ENCODE data around the gene CHRNB2.

The CHRNB2 gene

GRCh38 chr1:154553056-154554030 is 14.2 kb upstream of the CHRNB2 start:
- DNase-seq (ENCODE audit: low read depth, low spot score) = no peak

DNA sequence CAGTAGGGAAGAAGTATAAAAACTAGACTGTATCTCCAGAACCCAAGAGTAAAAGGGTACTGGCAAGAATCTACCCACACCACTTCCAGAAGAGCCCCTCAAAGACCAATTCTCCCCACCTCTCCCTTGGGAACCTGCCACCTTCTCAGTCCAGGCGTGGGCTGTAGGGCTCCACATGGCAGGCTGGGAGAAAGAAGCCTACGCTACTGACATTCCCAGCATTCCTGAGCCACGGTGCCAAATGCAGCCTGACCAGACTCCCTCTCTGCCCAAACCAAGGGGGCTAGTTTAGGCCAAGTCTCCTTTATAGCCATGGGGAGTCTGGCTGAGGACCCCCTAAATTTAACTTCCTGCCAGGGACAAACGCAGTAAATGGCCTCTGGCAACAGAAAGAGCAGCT is 11.2 kb upstream of the CHRNB2 start:
- DNase-seq (ENCODE audit: low read depth, low spot score) = no peak

GRCh38 chr1:154557248-154557938 is 10.2 kb upstream of the CHRNB2 start:
- no peak for DNase-seq (ENCODE audit: low read depth, low spot score)

GRCh38 chr1:154557939-154558719 is 9.4 kb upstream of the CHRNB2 start, which contains the start of gene UBE2Q1:
Gene UBE2Q1 (minus strand): TSS chr1:154558662. CDS start chr1:154558553, 109 bp downstream.
- no peak for DNase-seq (ENCODE audit: low read depth, low spot score)

DNA sequence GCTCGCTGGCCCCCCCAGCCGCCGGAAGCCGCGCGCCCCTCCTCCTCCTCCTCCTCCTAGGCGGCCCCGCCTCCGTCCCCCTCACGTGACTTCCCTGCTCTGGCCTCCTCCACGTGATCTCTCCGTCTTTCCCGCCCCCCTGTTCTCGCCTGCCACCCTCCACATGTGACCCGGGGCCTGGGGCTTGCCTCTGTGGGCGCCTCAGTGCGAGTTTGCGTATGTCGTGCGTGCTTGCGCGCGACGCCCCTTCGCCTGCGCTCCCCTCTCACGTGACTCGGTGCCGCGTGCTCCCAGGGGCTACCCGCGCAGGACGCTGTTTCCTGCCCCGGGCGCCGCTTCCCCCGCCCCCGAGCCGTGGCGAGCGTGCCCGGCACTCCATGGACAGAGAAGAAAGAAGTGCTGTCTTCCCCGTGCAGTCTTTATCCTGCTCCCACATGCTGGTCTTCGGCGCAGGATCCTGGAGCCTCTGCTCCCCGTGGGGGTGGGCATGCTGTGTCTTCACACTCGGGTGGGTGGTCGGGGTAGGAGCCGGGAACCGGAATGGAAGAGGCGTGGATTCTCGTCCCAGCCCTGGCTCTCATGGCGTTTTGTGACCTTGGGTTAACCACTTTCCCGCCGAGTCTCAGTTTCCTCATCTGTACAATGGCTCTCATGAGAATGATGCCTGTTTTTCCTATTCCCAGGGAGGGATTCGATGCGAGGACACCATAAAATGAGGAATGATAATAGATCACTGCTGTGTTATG is 8.7 kb upstream of the CHRNB2 start:
- DNase-seq (ENCODE audit: low read depth, low spot score) = peak; percentile 98

- DNase-seq (ENCODE audit: low read depth, low spot score) = peak; percentile 69
These were observed 8.0 kb upstream of the CHRNB2 start for GRCh38 chr1:154559466-154560044.

DNA sequence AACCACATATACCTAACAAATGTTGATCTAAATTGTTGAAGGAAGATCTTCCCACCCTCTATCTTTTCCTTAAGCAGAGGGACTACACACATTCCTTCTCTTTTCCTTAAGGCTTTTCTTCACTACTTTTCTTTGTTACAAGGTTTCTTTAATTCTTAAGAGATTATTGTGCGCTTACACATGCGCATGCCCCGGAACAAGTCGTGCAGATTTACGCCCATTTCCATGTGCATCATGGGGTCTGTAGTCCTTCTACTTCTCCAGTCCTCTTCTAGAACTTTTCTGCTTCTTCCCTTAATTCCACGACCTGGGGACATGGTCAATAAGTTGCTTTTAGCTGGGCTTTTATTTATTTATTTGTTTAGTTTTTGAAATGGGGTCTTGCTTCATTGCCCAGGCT is 1.7 kb upstream of the CHRNB2 start:
- no peak for DNase-seq (ENCODE audit: low read depth, low spot score)

DNA sequence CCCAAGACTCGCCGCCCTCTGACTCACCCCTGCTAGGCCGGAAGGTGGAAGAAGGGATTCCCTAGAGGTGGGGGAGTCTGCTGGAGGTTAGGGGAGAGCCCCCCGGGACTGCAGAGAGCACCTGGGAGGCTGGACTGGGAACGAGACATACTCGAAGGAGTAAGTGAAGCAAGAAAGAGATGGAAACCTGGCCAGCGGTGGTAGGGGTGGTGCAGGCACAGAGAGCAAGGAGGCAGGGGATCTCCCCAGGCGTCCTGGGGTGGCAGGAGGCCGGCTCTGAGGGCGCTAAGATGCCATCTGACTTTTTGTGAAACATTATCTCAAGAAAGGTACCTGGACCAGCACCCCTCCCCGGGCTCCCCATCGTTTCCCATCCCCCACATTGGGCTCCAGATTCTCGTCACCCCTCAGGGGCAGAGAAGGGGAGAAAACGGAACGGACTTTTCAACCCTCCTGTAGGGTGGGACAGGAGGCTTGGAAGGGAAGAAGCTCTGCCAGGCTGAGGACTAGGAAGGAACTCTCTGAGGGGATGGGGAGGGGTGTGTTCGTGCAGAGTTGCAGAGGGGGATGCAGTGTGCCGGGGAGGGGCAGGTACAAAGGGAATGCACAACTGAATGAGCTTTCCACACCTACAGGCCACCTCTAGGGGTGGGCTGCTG is 708 bp downstream of the CHRNB2 start:
- no peak for DNase-seq (ENCODE audit: low read depth, low spot score)

GRCh38 chr1:154571244-154571963 is 3.8 kb downstream of the CHRNB2 start:
- DNase-seq (ENCODE audit: low read depth, low spot score) = no peak

DNA sequence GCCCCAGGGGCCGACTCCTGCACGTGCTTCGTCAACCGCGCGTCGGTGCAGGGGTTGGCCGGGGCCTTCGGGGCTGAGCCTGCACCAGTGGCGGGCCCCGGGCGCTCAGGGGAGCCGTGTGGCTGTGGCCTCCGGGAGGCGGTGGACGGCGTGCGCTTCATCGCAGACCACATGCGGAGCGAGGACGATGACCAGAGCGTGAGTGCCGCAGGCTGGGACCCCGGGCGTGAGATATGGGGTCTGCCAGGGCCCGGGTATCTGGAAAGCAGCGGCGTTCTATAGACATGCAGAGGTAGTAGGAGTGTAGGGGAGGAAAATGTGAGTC is 4.3 kb downstream of the CHRNB2 start:
- no peak for DNase-seq (ENCODE audit: low read depth, low spot score)

DNA sequence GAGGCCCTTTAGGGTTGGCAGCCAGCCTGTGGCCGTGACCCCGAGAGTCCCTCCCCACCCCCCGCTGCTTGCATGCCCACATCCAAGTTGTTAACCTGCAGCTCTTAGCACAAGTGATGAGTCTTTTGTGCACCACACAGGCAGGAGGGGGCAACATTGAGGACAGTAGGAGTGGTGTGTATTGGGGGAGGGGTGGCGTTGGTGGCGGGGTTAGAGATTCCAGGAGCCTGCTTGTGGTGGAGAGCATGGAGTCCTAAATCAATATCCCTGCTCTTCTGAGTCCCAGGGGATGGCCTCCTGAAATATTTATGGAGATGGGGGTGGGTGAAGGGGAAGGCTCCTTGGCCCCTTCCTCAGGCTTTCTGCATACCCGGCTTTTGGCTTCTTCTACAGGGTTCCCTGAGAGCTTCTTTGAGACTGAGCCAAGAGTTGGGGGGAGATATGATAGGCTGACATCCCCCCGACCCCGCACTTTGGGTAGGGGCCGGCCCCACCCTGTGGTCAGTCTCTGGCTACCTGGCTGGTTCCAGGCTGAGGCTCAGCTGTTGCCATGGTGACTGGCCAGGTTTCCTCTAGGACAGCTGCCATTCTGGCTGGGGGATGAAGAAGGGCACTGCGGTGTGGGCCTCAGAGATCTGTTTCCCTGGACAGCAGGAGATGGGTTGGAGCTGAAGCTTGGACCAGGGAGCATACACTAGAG is 5.0 kb downstream of the CHRNB2 start:
- DNase-seq (ENCODE audit: low read depth, low spot score) = no peak

GRCh38 chr1:154573168-154573510 is 5.6 kb downstream of the CHRNB2 start:
- DNase-seq (ENCODE audit: low read depth, low spot score) = no peak

DNA sequence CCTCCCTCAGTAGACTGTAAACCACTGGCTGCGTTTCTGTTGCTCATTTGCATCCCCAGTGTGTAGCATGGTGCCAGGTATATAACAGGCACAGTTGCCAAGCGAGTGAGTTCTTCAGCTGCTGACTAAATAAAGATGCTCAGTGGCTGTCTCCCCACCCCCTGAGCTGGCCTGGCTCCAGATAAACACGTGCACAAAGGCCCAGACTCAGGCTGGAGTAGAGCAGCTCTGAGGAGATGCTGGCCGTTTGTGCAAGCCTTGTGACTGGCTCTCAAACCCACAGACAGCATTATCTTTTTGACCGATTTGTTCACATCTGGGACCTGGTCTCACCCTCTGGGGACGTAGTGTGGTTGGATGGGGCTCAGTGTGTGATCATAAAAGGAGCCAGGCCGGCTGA is 7.1 kb downstream of the CHRNB2 start:
- DNase-seq (ENCODE audit: low read depth, low spot score) = no peak

DNA sequence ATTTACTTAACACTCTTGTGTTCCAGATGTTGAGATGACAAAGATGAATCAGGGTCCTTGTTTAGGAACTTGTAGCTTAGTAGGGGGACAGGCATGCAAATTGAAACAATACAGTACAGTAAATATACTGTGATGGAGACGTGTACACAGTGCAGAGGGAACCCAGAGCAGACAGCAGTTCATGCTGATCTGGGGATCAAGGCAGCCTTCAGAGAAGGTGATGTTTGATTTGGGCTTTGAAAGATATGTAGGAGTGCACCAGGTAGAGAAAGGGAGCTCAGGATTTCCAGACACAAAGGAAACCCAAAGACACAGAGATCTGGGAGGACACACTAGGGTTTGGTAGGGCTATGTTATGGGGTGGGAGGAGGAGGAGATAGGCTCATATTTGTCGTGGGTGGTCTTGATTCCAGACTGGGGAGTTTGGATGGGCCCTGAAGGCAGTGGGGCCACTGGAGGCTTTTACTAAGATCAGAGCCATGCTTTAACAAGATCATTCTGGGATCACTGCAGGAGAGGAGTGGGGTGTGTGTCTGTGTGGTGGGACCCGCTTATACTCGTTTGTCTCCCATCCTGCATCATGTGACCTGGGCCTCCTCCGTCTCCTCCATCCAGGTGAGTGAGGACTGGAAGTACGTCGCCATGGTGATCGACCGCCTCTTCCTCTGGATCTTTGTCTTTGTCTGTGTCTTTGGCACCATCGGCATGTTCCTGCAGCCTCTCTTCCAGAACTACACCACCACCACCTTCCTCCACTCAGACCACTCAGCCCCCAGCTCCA is 7.8 kb downstream of the CHRNB2 start:
- DNase-seq (ENCODE audit: low read depth, low spot score) = no peak

- no peak for DNase-seq (ENCODE audit: low read depth, low spot score)
These were observed 8.5 kb downstream of the CHRNB2 start for GRCh38 chr1:154575951-154576566.

DNA sequence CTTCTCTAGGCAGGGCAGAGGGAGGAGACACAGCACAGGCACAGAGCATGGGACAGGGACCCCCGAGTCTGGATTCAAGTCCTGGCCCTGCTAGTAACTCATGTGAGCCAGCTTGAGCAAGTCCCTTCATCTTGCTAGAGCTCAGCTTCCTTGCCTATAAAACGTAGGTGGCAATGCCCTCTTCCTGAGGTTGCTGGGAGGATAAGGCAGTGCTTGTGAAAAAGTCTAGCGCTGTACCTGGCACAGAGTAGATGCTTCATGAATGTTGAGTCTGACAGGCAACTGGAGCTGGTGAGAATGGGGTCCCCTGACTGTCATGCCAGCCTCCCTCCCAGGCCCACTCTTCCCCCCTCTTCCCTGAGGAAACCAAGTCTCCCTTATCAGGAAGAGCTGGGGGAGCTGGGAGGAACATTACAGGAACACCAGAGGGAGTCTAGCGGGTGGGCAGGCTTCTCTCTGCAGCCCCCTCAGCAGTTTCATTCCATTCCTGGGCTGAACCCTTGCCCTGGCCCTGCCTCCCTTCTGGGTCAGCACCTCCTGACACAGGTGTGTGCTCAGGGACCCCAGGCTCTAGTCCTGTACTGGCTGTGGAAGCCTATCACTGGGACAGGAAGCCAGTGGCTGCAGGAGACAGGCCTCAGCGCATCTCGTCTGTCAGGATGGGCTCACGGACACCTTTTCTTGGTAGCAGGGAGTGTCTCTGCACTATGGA is 9.9 kb downstream of the CHRNB2 start:
- DNase-seq (ENCODE audit: low read depth, low spot score) = no peak

- no peak for DNase-seq (ENCODE audit: low read depth, low spot score)
These were observed 10.5 kb downstream of the CHRNB2 start for GRCh38 chr1:154578058-154578418.

GRCh38 chr1:154579374-154579773 is 11.8 kb downstream of the CHRNB2 start:
- no peak for DNase-seq (ENCODE audit: low read depth, low spot score)

Measured in activated naive CD8-positive, alpha-beta T cell treated with anti-CD3 and anti-CD28 coated beads, Interleukin-2, amount 50 U/mL, for 16 hours (primary cell).